Astrocyte (in vitro differentiated cells and primary cell): Measurements from ENCODE around the gene ASF1A. TPM values are rescaled to one million over a fixed set of nuclear protein-coding genes. Genes with fewer than 3 reads are reported as not detected.
A peak's percentile ranks its signal among the peaks of the same experiment; 100 is the strongest.

Source experiments
- DNase-seq: peaks from one replicate; pipeline ENCODE4 v3.0.0-alpha.2; 2010; ENCODE audit warnings: low read depth
- FAIRE-seq: peaks from 2 replicates; lab custom pipeline; 2011; peaks lifted over from hg19 to GRCh38; lab: Jason Lieb, UNC
- H2AFZ ChIP-seq: 2 replicates; pipeline ENCODE4 v1.6.0; 2012; ENCODE audit warnings: low read depth, low read length, inconsistent platforms
- H3K27ac ChIP-seq: 2 replicates; pipeline ENCODE4 v1.5.1; 2011; ENCODE audit warnings: low read depth, low read length, inconsistent platforms
- H3K27me3 ChIP-seq: 2 replicates; pipeline ENCODE4 v1.6.0; 2011; ENCODE audit warnings: low read length, inconsistent platforms; ENCODE audit not compliant: insufficient read depth
- H3K36me3 ChIP-seq: 2 replicates; pipeline ENCODE4 v1.5.1; 2011; ENCODE audit warnings: low read length, inconsistent platforms; ENCODE audit not compliant: insufficient read depth
- H3K4me1 ChIP-seq: 2 replicates; pipeline ENCODE4 v1.5.1; 2011; ENCODE audit warnings: low read length, inconsistent platforms; ENCODE audit not compliant: insufficient read depth
- H3K4me2 ChIP-seq: 2 replicates; pipeline ENCODE4 v1.6.0; 2012; ENCODE audit warnings: low read length, inconsistent platforms
- H3K4me3 ChIP-seq: 2 replicates; pipeline ENCODE4 v1.5.1; 2011; ENCODE audit warnings: low read depth, mild to moderate bottlenecking, low read length, inconsistent platforms; ENCODE audit not compliant: insufficient read depth
- H3K79me2 ChIP-seq: 2 replicates; pipeline ENCODE4 v1.6.0; 2012; ENCODE audit warnings: mild to moderate bottlenecking, low read length, inconsistent platforms; ENCODE audit not compliant: insufficient read depth
- H3K9ac ChIP-seq: 2 replicates; pipeline ENCODE4 v1.6.0; 2012; ENCODE audit warnings: mild to moderate bottlenecking, low read length, inconsistent platforms
- H3K9me3 ChIP-seq: 2 replicates; pipeline ENCODE4 v1.5.1; 2012; ENCODE audit warnings: low read depth, mild to moderate bottlenecking, low read length, inconsistent platforms; ENCODE audit not compliant: insufficient read depth
- H4K20me1 ChIP-seq: 2 replicates; pipeline ENCODE4 v1.6.0; 2012; ENCODE audit warnings: low read length, inconsistent platforms; ENCODE audit not compliant: insufficient read depth
- H3K27ac Mint-ChIP-seq: one replicate; pipeline ENCODE4 v1.8.0; 2021; ENCODE audit warnings: mild to moderate bottlenecking, mixed read lengths; ENCODE audit not compliant: unreplicated experiment
- H3K27me3 Mint-ChIP-seq: one replicate; pipeline ENCODE4 v1.8.0; 2021; ENCODE audit warnings: low read depth, mixed read lengths; ENCODE audit not compliant: unreplicated experiment
- H3K36me3 Mint-ChIP-seq: one replicate; pipeline ENCODE4 v1.8.0; 2021; ENCODE audit warnings: low read depth, mixed read lengths; ENCODE audit not compliant: unreplicated experiment
- H3K4me1 Mint-ChIP-seq: one replicate; pipeline ENCODE4 v1.8.0; 2021; ENCODE audit warnings: low read depth, mixed read lengths; ENCODE audit not compliant: unreplicated experiment
- H3K4me3 Mint-ChIP-seq: one replicate; pipeline ENCODE4 v1.8.0; 2021; ENCODE audit warnings: mild to moderate bottlenecking, moderate library complexity, mixed read lengths; ENCODE audit not compliant: unreplicated experiment
- H3K9me3 Mint-ChIP-seq: one replicate; pipeline ENCODE4 v1.8.0; 2021; ENCODE audit warnings: mild to moderate bottlenecking, mixed read lengths; ENCODE audit not compliant: unreplicated experiment
- EZH2 ChIP-seq: IDR thresholded peaks from 2 replicates; pipeline ENCODE4 v1.6.1; 2012; ENCODE audit warnings: mild to moderate bottlenecking, low read length, inconsistent platforms; ENCODE audit not compliant: insufficient read depth
- total RNA-seq: library from RNA; stranded (reverse); gene quantifications from 2 replicates; pipeline ENCODE4 v1.2.1, GENCODE V29; 2021
- TF ChIP-seq, protein P1 (sequence below): IDR thresholded peaks from 2 replicates; pipeline ENCODE4 v1.5.1; 2011; ENCODE audit warnings: low read depth, mild to moderate bottlenecking, inconsistent platforms, low read length, moderate library complexity; ENCODE audit not compliant: insufficient read depth

Gene ASF1A
- total RNA-seq, 1 donor from 2014 or later: 35.7 TPM

GRCh38 chr6:118935331-118935668 is 41.3 kb downstream of the ASF1A start:
- Histone ChIP-seq H3K4me1 (peaks cover 4% of the 10 kb centered on the region), H3K4me3 (peak overlapping the region; percentile 96), H3K4me2 (peak overlapping the region; percentile 98), H3K27me3 (no peaks in the 10 kb centered on the region), H3K9me3 (no peaks in the 10 kb centered on the region), H2AFZ (peak overlapping the region; percentile 94), H3K27ac (peak overlapping the region; percentile 66), H4K20me1 (peaks cover 10% of the 10 kb centered on the region), H3K36me3 (peaks cover 2% of the 10 kb centered on the region), H3K79me2 (peaks cover 15% of the 10 kb centered on the region), H3K9ac (peak overlapping the region; percentile 93)
- Mint-ChIP-seq H3K9me3 (no peaks in the 10 kb centered on the region), H3K27me3 (no peaks in the 10 kb centered on the region), H3K36me3 (peaks cover 3% of the 10 kb centered on the region), H3K4me3 (peak overlapping the region; percentile 92), H3K4me1 (peaks cover 7% of the 10 kb centered on the region), H3K27ac (peak overlapping the region; percentile 93)
- TF ChIP-seq EZH2: no peak
- TF ChIP-seq, protein P1, sequence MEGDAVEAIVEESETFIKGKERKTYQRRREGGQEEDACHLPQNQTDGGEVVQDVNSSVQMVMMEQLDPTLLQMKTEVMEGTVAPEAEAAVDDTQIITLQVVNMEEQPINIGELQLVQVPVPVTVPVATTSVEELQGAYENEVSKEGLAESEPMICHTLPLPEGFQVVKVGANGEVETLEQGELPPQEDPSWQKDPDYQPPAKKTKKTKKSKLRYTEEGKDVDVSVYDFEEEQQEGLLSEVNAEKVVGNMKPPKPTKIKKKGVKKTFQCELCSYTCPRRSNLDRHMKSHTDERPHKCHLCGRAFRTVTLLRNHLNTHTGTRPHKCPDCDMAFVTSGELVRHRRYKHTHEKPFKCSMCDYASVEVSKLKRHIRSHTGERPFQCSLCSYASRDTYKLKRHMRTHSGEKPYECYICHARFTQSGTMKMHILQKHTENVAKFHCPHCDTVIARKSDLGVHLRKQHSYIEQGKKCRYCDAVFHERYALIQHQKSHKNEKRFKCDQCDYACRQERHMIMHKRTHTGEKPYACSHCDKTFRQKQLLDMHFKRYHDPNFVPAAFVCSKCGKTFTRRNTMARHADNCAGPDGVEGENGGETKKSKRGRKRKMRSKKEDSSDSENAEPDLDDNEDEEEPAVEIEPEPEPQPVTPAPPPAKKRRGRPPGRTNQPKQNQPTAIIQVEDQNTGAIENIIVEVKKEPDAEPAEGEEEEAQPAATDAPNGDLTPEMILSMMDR: no peak
- no peak for DNase-seq
- no peak for FAIRE-seq

GRCh38 chr6:118935978-118936703 is 42.2 kb downstream of the ASF1A start:
- FAIRE-seq: no peak
- Histone ChIP-seq H3K4me3 (no peak overlapping the region), H3K27me3 (no peaks in the 10 kb centered on the region), H3K4me1 (peaks cover 4% of the 10 kb centered on the region), H4K20me1 (peaks cover 10% of the 10 kb centered on the region), H3K27ac (no peak overlapping the region), H3K9me3 (no peaks in the 10 kb centered on the region), H3K79me2 (peaks cover 15% of the 10 kb centered on the region), H2AFZ (no peak overlapping the region), H3K4me2 (no peak overlapping the region), H3K36me3 (no peaks in the 10 kb centered on the region), H3K9ac (no peak overlapping the region)
- H3K4me3 Mint-ChIP-seq: no peak overlapping the region
- H3K27me3 Mint-ChIP-seq: no peaks in the 10 kb centered on the region
- no peak for DNase-seq
- TF ChIP-seq, protein P1: no peak
- no peak for TF ChIP-seq EZH2
- H3K9me3 Mint-ChIP-seq: no peaks in the 10 kb centered on the region
- peaks cover 2% of the 10 kb centered on the region for H3K4me1 Mint-ChIP-seq
- H3K27ac Mint-ChIP-seq: no peak overlapping the region
- peaks cover 3% of the 10 kb centered on the region for H3K36me3 Mint-ChIP-seq

DNA sequence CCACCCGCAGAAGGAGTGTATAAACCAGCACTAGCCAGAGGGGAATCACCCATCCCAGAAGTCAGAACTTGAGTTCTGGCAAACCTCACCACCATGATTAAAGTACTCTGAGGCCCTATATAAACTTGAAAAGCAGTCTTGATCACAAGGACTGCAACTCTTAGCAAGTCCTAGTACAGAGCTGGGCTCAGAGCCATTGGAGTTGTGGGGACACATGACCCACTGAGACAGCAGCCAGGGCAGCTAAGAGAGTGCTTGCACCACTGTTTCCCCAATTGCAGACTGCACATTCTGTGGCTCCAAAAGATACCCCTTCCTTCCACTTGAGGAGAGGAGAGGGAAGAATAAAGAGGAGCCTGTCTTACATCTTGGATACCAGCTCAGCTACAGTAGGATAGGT is 45.7 kb downstream of the ASF1A start:
- Histone ChIP-seq H3K27me3 (no peaks in the 10 kb centered on the region), H3K9ac (no peak overlapping the region), H3K9me3 (no peaks in the 10 kb centered on the region), H3K79me2 (no peaks in the 10 kb centered on the region), H3K4me3 (no peak overlapping the region), H3K27ac (no peak overlapping the region), H2AFZ (no peak overlapping the region), H3K4me2 (no peak overlapping the region), H3K4me1 (no peaks in the 10 kb centered on the region), H4K20me1 (no peaks in the 10 kb centered on the region), H3K36me3 (no peaks in the 10 kb centered on the region)
- Mint-ChIP-seq H3K36me3 (peaks cover 6% of the 10 kb centered on the region), H3K4me1 (no peaks in the 10 kb centered on the region), H3K4me3 (no peak overlapping the region), H3K27ac (no peak overlapping the region), H3K27me3 (no peaks in the 10 kb centered on the region), H3K9me3 (peaks cover 3% of the 10 kb centered on the region)
- TF ChIP-seq, protein P1: no peak
- no peak for TF ChIP-seq EZH2
- DNase-seq (no peak), FAIRE-seq (no peak)
